AG04450 (cell line): ENCODE measurements around the gene ARHGAP15. TPM values are rescaled to one million over a fixed set of nuclear protein-coding genes. Genes with fewer than 3 reads are reported as not detected.

Experiments used
- CTCF ChIA-PET: fragments of 300-600, 350-600 bp; formaldehyde crosslinking; extraction: SDS; loops from one replicate; lab custom pipeline; 2022; ENCODE audit warnings: antibody characterized with exemption, inconsistent platforms; lab: Charles Lee
- POLR2A ChIA-PET: fragments of 350-600 bp; formaldehyde crosslinking; extraction: SDS; loops from one replicate; lab custom pipeline; 2021; ENCODE audit warnings: antibody characterized with exemption, inconsistent platforms; lab: Yijun Ruan, JAX
- DNase-seq: peaks from one replicate; pipeline ENCODE4 v3.0.0-alpha.2; 2011; ENCODE audit warnings: low read depth, low spot score
- H3K27ac ChIP-seq: one replicate; pipeline ENCODE4 v1.5.1; 2012; ENCODE audit warnings: low read depth, low read length, control low read depth
- H3K27me3 ChIP-seq: one replicate; pipeline ENCODE4 v1.6.0; 2012; ENCODE audit warnings: low read length; ENCODE audit not compliant: control insufficient read depth, insufficient read depth
- H3K4me3 ChIP-seq: 2 replicates; pipeline ENCODE4 v1.5.1; 2011; ENCODE audit warnings: mild to moderate bottlenecking, low read depth, low read length, control low read depth
- H3K9me3 ChIP-seq: 2 replicates; pipeline ENCODE4 v1.5.1; 2012; ENCODE audit warnings: low read length; ENCODE audit not compliant: control insufficient read depth, insufficient read depth
- CTCF ChIP-seq: IDR thresholded peaks from 2 replicates; pipeline ENCODE4 v1.5.1; 2011; ENCODE audit warnings: low read depth, low read length, control low read depth, inconsistent platforms
- polyA plus RNA-seq: library from polyadenylated mRNA; depleted of rRNA; stranded (reverse); fragments of >200 nt; gene quantifications from 2 replicates; pipeline ENCODE4 v1.2.3, GENCODE V29; 2011

Gene ARHGAP15
- polyA plus RNA-seq, 1 experiment = not detected

GRCh38 chr2:143526498-143526897, 397.3 kb downstream of the ARHGAP15 start:
- no peak for TF ChIP-seq CTCF
- Histone ChIP-seq H3K27ac (no peak overlapping the region), H3K4me3 (no peak overlapping the region), H3K9me3 (no peaks in the 10 kb centered on the region), H3K27me3 (no peaks in the 10 kb centered on the region)
- ChIA-PET POLR2A (no interaction called here), CTCF (interaction anchor here (0.9 kb wide), 1 partner anchor 14 kb away, joined by 3 read pairs; no protein-coding TSS in a partner anchor)
- DNase-seq = no peak

GRCh38 chr2:143528021-143528420, 398.8 kb downstream of the ARHGAP15 start:
- TF ChIP-seq CTCF = no peak
- Histone ChIP-seq H3K4me3 (no peak overlapping the region), H3K27me3 (no peaks in the 10 kb centered on the region), H3K27ac (no peak overlapping the region), H3K9me3 (no peaks in the 10 kb centered on the region)
- DNase-seq = no peak
- ChIA-PET POLR2A (no interaction called here), CTCF (no interaction called here)

- H3K27ac ChIP-seq = no peak overlapping the region
These were observed 400.0 kb downstream of the ARHGAP15 start for GRCh38 chr2:143529118-143529720.

GRCh38 chr2:143530758-143531157, 401.5 kb downstream of the ARHGAP15 start:
- no peaks in the 10 kb centered on the region for H3K9me3 ChIP-seq
- no peak for TF ChIP-seq CTCF
- DNase-seq = no peak
- no peak overlapping the region for H3K4me3 ChIP-seq
- no peak overlapping the region for H3K27ac ChIP-seq
- ChIA-PET POLR2A (no interaction called here), CTCF (no interaction called here)
- H3K27me3 ChIP-seq = no peaks in the 10 kb centered on the region

More at GRCh38 chr2:143529118-143529720, 400.0 kb downstream of the ARHGAP15 start:
- POLR2A ChIA-PET = no interaction called here
- DNase-seq = no peak
- H3K27me3 ChIP-seq = no peaks in the 10 kb centered on the region
- no peaks in the 10 kb centered on the region for H3K9me3 ChIP-seq
- CTCF ChIA-PET = interaction anchor here (0.9 kb wide), 1 partner anchor 16 kb away, joined by 3 read pairs; no protein-coding TSS in a partner anchor
- no peak for TF ChIP-seq CTCF
- H3K4me3 ChIP-seq = no peak overlapping the region

GRCh38 chr2:143532061-143532460, 402.8 kb downstream of the ARHGAP15 start:
- CTCF ChIA-PET = no interaction called here

More at GRCh38 chr2:143532061-143532460, 402.8 kb downstream of the ARHGAP15 start:
- Histone ChIP-seq H3K9me3 (no peaks in the 10 kb centered on the region), H3K27me3 (no peaks in the 10 kb centered on the region), H3K4me3 (no peak overlapping the region), H3K27ac (no peak overlapping the region)
- POLR2A ChIA-PET = no interaction called here
- no peak for DNase-seq
- TF ChIP-seq CTCF = no peak
